Pancreas (tissue), 10 donors: Measurements from ENCODE around the gene PJA1. TPM values are rescaled to one million over a fixed set of nuclear protein-coding genes. Genes with fewer than 3 reads are reported as not detected.

ENCODE experiments used
- ATAC-seq, 4 donors: fragments of 200-7000 bp; cut with Tn5 transposase; one replicate each; pipeline versions ENCODE4 v1.8.0 to v1.9.1; 2020; ENCODE audit warnings: mild to moderate bottlenecking in 4 of 4, moderate library complexity in 4 of 4
- DNase-seq, 6 donors: peaks; one replicate each; pipeline ENCODE4 v3.0.0-alpha.2; 2020
- FAIRE-seq: peaks from 2 replicates; lab custom pipeline; 2012; peaks lifted over from hg19 to GRCh38; lab: Jason Lieb, UNC
- H3K27ac ChIP-seq, 4 donors: fragments of 200-600 bp; sonication (generic); 1 replicate in 3 of 4; 2 replicates in 1 of 4; pipeline versions ENCODE4 v1.5.0 to v1.8.0; 2020
- H3K27me3 ChIP-seq, 4 donors: fragments of 200-600 bp; one replicate each; pipeline ENCODE4 v1.8.0; 2021
- H3K36me3 ChIP-seq, 3 donors: fragments of 200-600 bp; sonication (generic) in 1 of 3; one replicate each; pipeline versions ENCODE4 v1.5.0 to v1.8.0; 2020 to 2021
- H3K4me1 ChIP-seq, 3 donors: fragments of 200-600 bp; one replicate each; pipeline ENCODE4 v1.8.0; 2021
- H3K4me3 ChIP-seq, 4 donors: fragments of 200-600 bp; sonication (generic) in 2 of 4; one replicate each; pipeline versions ENCODE4 v1.5.0 to v1.8.0; 2020 to 2021
- H3K9me3 ChIP-seq, 4 donors: fragments of 200-600 bp; one replicate each; pipeline ENCODE4 v1.8.0; 2021
- CTCF ChIP-seq, 4 donors: fragments of 200-600 bp; sonication (generic) in 3 of 4; IDR thresholded peaks; one replicate each; pipeline versions ENCODE4 v1.5.0 to v1.8.0; 2021; ENCODE audit warnings: antibody characterized with exemption in 4 of 4
- WGBS, 2 donors: extraction: QIAGEN DNeasy Blood & Tissue Kit; methylation state at CpG; one replicate each; pipeline ENCODE4 v1.1.7; 2013; 5-methylcytosine and 5-hydroxymethylcytosine counted together
- intact Hi-C, 3 donors: fragments of 100-400 bp; cut with DNase I; formaldehyde crosslinking; loops; one replicate each; pipeline versions ENCODE4 v1.11.1 to v1.14.2; 2022
- polyA plus RNA-seq, 2 donors: library from polyadenylated mRNA; stranded (reverse); fragments of 200-250 nt; gene quantifications; one replicate each; pipeline ENCODE4 v1.2.3, GENCODE V29; 2013
- total RNA-seq, 6 donors: library from RNA; stranded (reverse); fragmentation: NEBNext Ultra II Directional in 4 of 6; extraction: Animal tissue kit (Norgen Biotek cat#: 25700) in 4 of 6; gene quantifications; one replicate each; pipeline versions ENCODE4 v1.2.1 to v1.2.4, GENCODE V29; 2021 to 2023
- donor health status: healthy with polysubstance abuse.
- donor health status: DM: no; HTN: no; CAD: no; lungs with moderate emphysema.
- donor health status: DM: no; HTN: no; CAD: no.
- donor health status: control.
- donor health status: control.
- donor health status: Bipolar disorder and iron deficiency.
- donor health status: DM: yes; HTN: yes; CAD: no.
- donor health status: DM: no; HTN: no; CAD: no.
- donor health status: DM: no; HTN: no; CAD: no.
- donor health status: DM: yes; HTN: yes; CAD: no.

Gene PJA1
- total and polyA plus RNA-seq, 8 donors, result 5.4 to 20.0 (median 8.8) TPM

- FAIRE-seq (no peak), ATAC-seq (no peak), DNase-seq (no peak)
- Histone ChIP-seq H3K9me3 (no peaks in the 10 kb centered on the region), H3K36me3 (no peaks in the 10 kb centered on the region), H3K27me3 (peaks cover 0 to 5% (median 1%) of the 10 kb centered on the region in 4 donors), H3K27ac (no peak overlapping the region), H3K4me3 (no peak overlapping the region), H3K4me1 (no peaks in the 10 kb centered on the region)
- intact Hi-C loops, result no loop called here
- 72 to 82% methylated on average over 2 of the region's 2 CpGs for WGBS, 2 donors
- TF ChIP-seq CTCF (IDR thresholded peaks at IDR 0.05), result no peak
Measured at GRCh38 chrX:69151866-69152284, 13.4 kb downstream of the PJA1 start.

- no peak for FAIRE-seq
- H3K27me3 ChIP-seq, result peaks cover 0 to 5% (median 1%) of the 10 kb centered on the region in 4 donors
Measured at GRCh38 chrX:69150281-69150960, 14.8 kb downstream of the PJA1 start.

GRCh38 chrX:69149466-69150280 is 15.6 kb downstream of the PJA1 start:
- no peak for TF ChIP-seq CTCF (IDR thresholded peaks at IDR 0.05)
- DNase-seq (peak in 1 of 6 donors; percentile 1), ATAC-seq (no peak), FAIRE-seq (no peak)
- H3K27me3 ChIP-seq, result peaks cover 0 to 5% (median 1%) of the 10 kb centered on the region in 4 donors
- intact Hi-C loops, result no loop called here
- no peaks in the 10 kb centered on the region for H3K4me1 ChIP-seq
- H3K9me3 ChIP-seq, result no peaks in the 10 kb centered on the region
- no peaks in the 10 kb centered on the region for H3K36me3 ChIP-seq
- H3K4me3 ChIP-seq, result no peak overlapping the region
- WGBS, 2 donors, result 44 to 46% methylated on average over 21 to 28 of the region's 28 CpGs
- no peak overlapping the region for H3K27ac ChIP-seq

More at GRCh38 chrX:69150281-69150960, 14.8 kb downstream of the PJA1 start:
- intact Hi-C loops, result no loop called here
- no peak overlapping the region for H3K4me3 ChIP-seq
- DNase-seq, result no peak
- peak in 3 of 4 donors; percentile 38 to 62 (median 42) for ATAC-seq
- TF ChIP-seq CTCF (IDR thresholded peaks at IDR 0.05), result no peak
- 62 to 66% methylated on average over 12 of the region's 12 CpGs for WGBS, 2 donors
- H3K27ac ChIP-seq, result no peak overlapping the region
- no peaks in the 10 kb centered on the region for H3K36me3 ChIP-seq
- H3K9me3 ChIP-seq, result no peaks in the 10 kb centered on the region
- H3K4me1 ChIP-seq, result no peaks in the 10 kb centered on the region

- DNase-seq (no peak), FAIRE-seq (no peak), ATAC-seq (no peak)
- no peak overlapping the region for H3K4me3 ChIP-seq
- WGBS, 2 donors, result 85 to 88% methylated on average over 5 of the region's 5 CpGs
- no peak for TF ChIP-seq CTCF (IDR thresholded peaks at IDR 0.05)
- peaks cover 0 to 5% (median 1%) of the 10 kb centered on the region in 4 donors for H3K27me3 ChIP-seq
- no peak overlapping the region for H3K27ac ChIP-seq
- H3K9me3 ChIP-seq, result no peaks in the 10 kb centered on the region
- H3K4me1 ChIP-seq, result no peaks in the 10 kb centered on the region
- intact Hi-C loops, result no loop called here
- no peaks in the 10 kb centered on the region for H3K36me3 ChIP-seq
Measured at GRCh38 chrX:69148946-69149345, 16.3 kb downstream of the PJA1 start.
